GM06990 (cell line): ENCODE data around the gene BBX.
A peak's percentile ranks its signal among the peaks of the same experiment; 100 is the strongest.

Experiments used
- DNase-seq: peaks from one replicate; pipeline ENCODE4 v3.0.0-alpha.2; 2011; ENCODE audit not compliant: insufficient read length; ENCODE audit errors: extremely low read depth
- H3K27me3 ChIP-seq: replicated peaks from 2 replicates; pipeline ENCODE4 v1.6.0; 2011; ENCODE audit warnings: low read length; ENCODE audit not compliant: control insufficient read depth, insufficient read depth
- H3K36me3 ChIP-seq: 2 replicates; pipeline ENCODE4 v1.5.1; 2011; ENCODE audit warnings: low read length; ENCODE audit not compliant: control insufficient read depth, insufficient read depth
- H3K4me3 ChIP-seq: replicated peaks from 2 replicates; pipeline ENCODE4 v1.5.1; 2011; ENCODE audit warnings: low read depth, mild to moderate bottlenecking, control low read depth, low read length
- CTCF ChIP-seq: IDR thresholded peaks from 2 replicates; pipeline ENCODE4 v1.5.1; 2011; ENCODE audit warnings: low read length, control low read depth, mild to moderate bottlenecking, inconsistent platforms; ENCODE audit not compliant: insufficient read depth, poor library complexity, severe bottlenecking

Gene BBX

DNA sequence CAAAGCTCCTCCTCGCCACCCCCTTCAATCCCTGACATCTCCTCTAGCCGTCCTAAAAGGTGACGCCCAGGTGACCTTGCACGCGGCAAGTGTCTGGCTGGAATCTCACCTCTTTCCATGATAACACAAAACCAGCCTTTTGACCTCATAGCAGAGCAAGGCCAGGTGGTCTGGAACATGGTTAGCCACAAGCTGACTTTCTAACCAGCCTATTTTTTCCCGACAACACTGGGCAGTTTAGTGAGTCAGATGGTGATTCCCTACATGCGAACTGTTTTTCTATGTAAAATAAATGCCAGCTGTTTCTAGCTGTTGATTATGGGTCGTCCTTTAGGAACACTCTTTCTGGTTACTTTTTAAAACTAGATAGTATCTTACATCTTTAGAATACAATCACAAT is 325.0 kb downstream of the BBX start:
- peaks cover 2% of the 10 kb centered on the region; the same call in 1 of the 2 replicates for H3K27me3 ChIP-seq
- no peak for DNase-seq
- no peak overlapping the region for H3K4me3 ChIP-seq
- no peak for TF ChIP-seq CTCF
- no peaks in the 10 kb centered on the region for H3K36me3 ChIP-seq

GRCh38 chr3:107848351-107848915 is 325.7 kb downstream of the BBX start:
- H3K27me3 ChIP-seq = peaks cover 2% of the 10 kb centered on the region; the same call in 1 of the 2 replicates

GRCh38 chr3:107850681-107851080 is 327.9 kb downstream of the BBX start:
- H3K4me3 ChIP-seq = no peak overlapping the region
- DNase-seq = peak; percentile 37
- H3K27me3 ChIP-seq = peaks cover 2% of the 10 kb centered on the region; the same call in 1 of the 2 replicates
- TF ChIP-seq CTCF = no peak
- H3K36me3 ChIP-seq = no peaks in the 10 kb centered on the region

More at GRCh38 chr3:107848351-107848915, 325.7 kb downstream of the BBX start:
- no peaks in the 10 kb centered on the region for H3K36me3 ChIP-seq
- DNase-seq = no peak
- no peak for TF ChIP-seq CTCF
- no peak overlapping the region for H3K4me3 ChIP-seq

GRCh38 chr3:107853821-107854220 is 331.1 kb downstream of the BBX start:
- no peak for TF ChIP-seq CTCF
- Histone ChIP-seq H3K27me3 (no peaks in the 10 kb centered on the region), H3K36me3 (no peaks in the 10 kb centered on the region), H3K4me3 (no peak overlapping the region)
- DNase-seq = no peak

GRCh38 chr3:107854733-107855132 is 332.0 kb downstream of the BBX start:
- Histone ChIP-seq H3K36me3 (no peaks in the 10 kb centered on the region), H3K27me3 (no peaks in the 10 kb centered on the region), H3K4me3 (no peak overlapping the region)
- no peak for DNase-seq
- TF ChIP-seq CTCF = no peak

DNA sequence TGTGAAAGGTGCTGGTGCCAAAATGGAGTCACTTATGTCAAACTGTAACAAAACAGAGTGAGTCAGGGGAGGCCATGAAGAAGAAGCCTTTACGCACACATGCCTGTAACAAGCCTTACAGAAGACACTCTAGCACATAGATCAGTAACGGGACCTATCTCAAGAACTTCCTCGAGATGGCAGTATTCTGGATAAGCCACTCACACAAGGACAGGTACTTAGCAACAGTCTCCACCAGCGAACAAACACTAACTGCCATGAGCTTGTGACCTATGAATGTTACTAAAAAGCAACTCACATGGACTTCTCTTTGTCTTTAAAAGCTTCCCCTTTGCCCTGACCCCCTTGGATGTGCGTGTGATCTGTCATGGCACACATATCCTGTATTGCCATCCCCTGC is 332.9 kb downstream of the BBX start:
- Histone ChIP-seq H3K36me3 (no peaks in the 10 kb centered on the region), H3K4me3 (no peak overlapping the region), H3K27me3 (no peaks in the 10 kb centered on the region)
- DNase-seq = no peak
- peak; percentile 43 for TF ChIP-seq CTCF
